ENCODE measurements around the gene CDC25B. TPM values are rescaled to one million over a fixed set of nuclear protein-coding genes. Genes with fewer than 3 reads are reported as not detected.

Gene CDC25B
- total and polyA plus RNA-seq, 2 of the 8 experiments (the other 6 are each of a cell fraction or from before 2014, with no cell fraction given) = 21.7 to 31.2 TPM

- DNase-seq (ENCODE audit: low read depth in 1 of 2, low spot score in 2 of 2) = peak in 1 of 2 experiments; percentile 84
- peak in 1 of 2 experiments; percentile 49; a peak in 2 of 3 replicates for TF ChIP-seq POLR2A (IDR thresholded peaks at IDR 0.05; ENCODE audit: control extremely low read depth in 1 of 2, low read depth in 2 of 2, low read length in 2 of 2)
- peak; percentile 51 for TF ChIP-seq CREB1 (IDR thresholded peaks at IDR 0.05)
- TF ChIP-seq TEAD4 (IDR thresholded peaks at IDR 0.05; ENCODE audit: low read depth, low read length) = 0 out of 2 replicates have a peak, but pooled peaks have one; percentile 16
- TF ChIP-seq YY1 (IDR thresholded peaks at IDR 0.05; ENCODE audit: low read depth, low read length) = 0 out of 2 replicates have a peak, but pooled peaks have one; percentile 24
- TF ChIP-seq CTCF (IDR thresholded peaks at IDR 0.05; ENCODE audit: control extremely low read depth in 1 of 3, insufficient read depth in 1 of 3, low read depth in 1 of 3, low read length in 3 of 3) = peak; percentile 78 to 97 (median 80)
- no peak for TF ChIP-seq RFX5 (IDR thresholded peaks at IDR 0.05; ENCODE audit: borderline replicate concordance, low read depth, low read length)
- TF ChIP-seq SIRT6 (IDR thresholded peaks at IDR 0.05; ENCODE audit: low read length) = no peak
- TF ChIP-seq GABPA (IDR thresholded peaks at IDR 0.05; ENCODE audit: borderline replicate concordance, insufficient read depth, low read length) = 0 out of 2 replicates have a peak, but pooled peaks have one; percentile 14
- peak; percentile 69 to 75 for TF ChIP-seq RAD21 (IDR thresholded peaks at IDR 0.05 in 1 of 2, conservative IDR thresholded peaks at IDR 0.05 in 1 of 2; ENCODE audit: low read depth in 2 of 2, low read length in 2 of 2)
Measured at GRCh38 chr20:3753098-3753497, 43.0 kb upstream of the CDC25B start.

More at GRCh38 chr20:3753098-3753497, 43.0 kb upstream of the CDC25B start:
- H2BK15ac ChIP-seq (ENCODE audit: low read length) = no peak overlapping the region; the same call in 1 of the 2 replicates
- H3K14ac ChIP-seq (ENCODE audit: insufficient read length) = no peak overlapping the region
- peaks cover 19% of the 10 kb centered on the region for H3K23me2 ChIP-seq (ENCODE audit: low read depth, low read length)
- no peak overlapping the region for H4K8ac ChIP-seq (ENCODE audit: extremely low read depth, insufficient read depth, low read length)
- ChIA-PET CTCF (ENCODE audit: partially characterized antibody) (interaction anchor here (0.6 to 18.6 kb wide), 21 partner anchors 10 to 452 kb away, joined by 3 to 308 read pairs (median 4); partner anchors contain the start of genes ADISSP, AP5S1, HSPA12B and SIGLEC1), POLR2A (ENCODE audit: partially characterized antibody) (interaction anchor here (0.6 to 5.9 kb wide), 7 partner anchors 9 to 75 kb away, joined by 3 to 46 read pairs (median 3); partner anchors contain the start of gene ADISSP)
- H2BK120ac ChIP-seq (replicated peaks; ENCODE audit: low read depth, low read length) = no peak overlapping the region
- H3K79me1 ChIP-seq (ENCODE audit: low read depth, low read length) = no peaks in the 10 kb centered on the region; the same call in 1 of the 2 replicates
- no peak overlapping the region for H3K23ac ChIP-seq (ENCODE audit: insufficient read length)
- H3K27me3 ChIP-seq (replicated peaks in 1 of 4; ENCODE audit: control insufficient read depth in 3 of 4, extremely low read depth in 1 of 4, insufficient read depth in 3 of 4, low read length in 3 of 4) = peaks cover 4 to 22% (median 17%) of the 10 kb centered on the region in 4 experiments
- no peak overlapping the region for H2BK12ac ChIP-seq (ENCODE audit: low read depth, low read length)
- H4K20me1 ChIP-seq (replicated peaks in 1 of 2; ENCODE audit: control insufficient read depth in 1 of 2, insufficient read depth in 2 of 2, low read length in 2 of 2) = peaks cover 6 to 27% of the 10 kb centered on the region in 2 experiments
- 46% methylated on average over 4 of the region's 4 CpGs; no CpG with 5 or more reads in 1 of the 2 experiments for WGBS, 2 experiments (ENCODE audit: extremely low coverage in 1 of 2, insufficient coverage in 1 of 2, insufficient read length in 1 of 2, insufficient replicate concordance in 2 of 2, low coverage in 1 of 2, low lambda C conversion rate in 2 of 2, missing lambda C conversion rate in 1 of 2)
- no peak overlapping the region for H3K18ac ChIP-seq (ENCODE audit: extremely low read depth, low read length)
- H2BK5ac ChIP-seq (ENCODE audit: low read depth, low read length) = no peak overlapping the region
- H3K36me3 ChIP-seq (ENCODE audit: control insufficient read depth in 2 of 4, insufficient read depth in 4 of 4, low read length in 3 of 4) = peaks cover 0 to 4% (median under 1%) of the 10 kb centered on the region in 4 experiments; a peak in 5 of 8 replicates
- peaks cover 0 to 17% (median 4%) of the 10 kb centered on the region in 4 experiments; a peak in 5 of 7 replicates for H3K4me1 ChIP-seq (replicated peaks in 1 of 4; ENCODE audit: control insufficient read depth in 3 of 4, insufficient read depth in 4 of 4, low read length in 3 of 4)
- no peaks in the 10 kb centered on the region for H3K9me3 ChIP-seq (ENCODE audit: insufficient read depth in 2 of 2, low read depth in 1 of 2, low read length in 1 of 2)
- H3K79me2 ChIP-seq (ENCODE audit: control insufficient read depth in 1 of 2, insufficient read depth in 2 of 2, low read length in 2 of 2) = no peaks in the 10 kb centered on the region
- H3K27ac ChIP-seq (ENCODE audit: low read depth, low read length) = no peak overlapping the region
- H3K9ac ChIP-seq (replicated peaks in 1 of 4; ENCODE audit: extremely low read depth in 1 of 4, low read depth in 3 of 4, low read length in 3 of 4) = no peak overlapping the region
- no peak overlapping the region for H2BK20ac ChIP-seq (ENCODE audit: low read length)
- no peak overlapping the region for H2AFZ ChIP-seq (ENCODE audit: low read length)
- no peak overlapping the region for H3K4ac ChIP-seq (replicated peaks; ENCODE audit: insufficient read length, low read depth, low read length)
- no peak overlapping the region for H2AK5ac ChIP-seq (ENCODE audit: low read depth, low read length)
- H4K91ac ChIP-seq (replicated peaks; ENCODE audit: insufficient read length, low read length) = no peak overlapping the region
- no peak overlapping the region for H4K5ac ChIP-seq (ENCODE audit: insufficient read length, low read depth, low read length)
- no peak overlapping the region; a peak in 1 of 4 replicates for H3K4me2 ChIP-seq (ENCODE audit: insufficient read depth in 1 of 2, low read depth in 2 of 2, low read length in 2 of 2)
- peak; percentile 48 for FAIRE-seq
- H3K4me3 ChIP-seq (ENCODE audit: extremely low read depth in 1 of 4, insufficient read depth in 2 of 4, low read depth in 3 of 4, low read length in 4 of 4) = no peak overlapping the region
- no peak overlapping the region for H3K56ac ChIP-seq (replicated peaks; ENCODE audit: insufficient read length, low read depth, low read length)

All from H1 (cell line).